Measurements from ENCODE around the gene EPB41L4A.

The EPB41L4A gene

DNA sequence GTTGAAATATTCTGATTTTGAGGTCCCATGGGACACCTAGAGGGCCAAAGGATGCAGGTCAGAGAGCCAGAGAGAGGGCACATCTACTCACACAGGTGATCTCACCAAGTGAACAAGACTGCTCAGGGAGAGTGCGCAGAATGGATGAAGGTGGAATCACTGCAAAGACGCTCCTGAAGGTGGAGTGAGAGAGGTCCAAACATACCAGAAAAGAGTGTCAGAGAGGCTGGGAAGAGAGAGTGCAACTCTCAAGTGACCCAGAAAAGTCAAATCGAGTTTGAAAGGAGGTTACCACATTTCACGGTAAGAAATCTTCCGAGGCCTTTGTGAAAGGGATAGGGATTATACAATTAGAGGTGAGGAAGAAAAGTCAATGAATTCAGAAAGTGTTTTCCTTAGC lies 173.4 kb downstream of the EPB41L4A start:
- Histone ChIP-seq H3K4me3 (no peak overlapping the region), H3K27ac (no peak overlapping the region)
- TF ChIP-seq, protein P1, sequence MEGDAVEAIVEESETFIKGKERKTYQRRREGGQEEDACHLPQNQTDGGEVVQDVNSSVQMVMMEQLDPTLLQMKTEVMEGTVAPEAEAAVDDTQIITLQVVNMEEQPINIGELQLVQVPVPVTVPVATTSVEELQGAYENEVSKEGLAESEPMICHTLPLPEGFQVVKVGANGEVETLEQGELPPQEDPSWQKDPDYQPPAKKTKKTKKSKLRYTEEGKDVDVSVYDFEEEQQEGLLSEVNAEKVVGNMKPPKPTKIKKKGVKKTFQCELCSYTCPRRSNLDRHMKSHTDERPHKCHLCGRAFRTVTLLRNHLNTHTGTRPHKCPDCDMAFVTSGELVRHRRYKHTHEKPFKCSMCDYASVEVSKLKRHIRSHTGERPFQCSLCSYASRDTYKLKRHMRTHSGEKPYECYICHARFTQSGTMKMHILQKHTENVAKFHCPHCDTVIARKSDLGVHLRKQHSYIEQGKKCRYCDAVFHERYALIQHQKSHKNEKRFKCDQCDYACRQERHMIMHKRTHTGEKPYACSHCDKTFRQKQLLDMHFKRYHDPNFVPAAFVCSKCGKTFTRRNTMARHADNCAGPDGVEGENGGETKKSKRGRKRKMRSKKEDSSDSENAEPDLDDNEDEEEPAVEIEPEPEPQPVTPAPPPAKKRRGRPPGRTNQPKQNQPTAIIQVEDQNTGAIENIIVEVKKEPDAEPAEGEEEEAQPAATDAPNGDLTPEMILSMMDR (IDR thresholded peaks at IDR 0.05): no peak
- DNase-seq (ENCODE audit: low spot score): no peak

DNA sequence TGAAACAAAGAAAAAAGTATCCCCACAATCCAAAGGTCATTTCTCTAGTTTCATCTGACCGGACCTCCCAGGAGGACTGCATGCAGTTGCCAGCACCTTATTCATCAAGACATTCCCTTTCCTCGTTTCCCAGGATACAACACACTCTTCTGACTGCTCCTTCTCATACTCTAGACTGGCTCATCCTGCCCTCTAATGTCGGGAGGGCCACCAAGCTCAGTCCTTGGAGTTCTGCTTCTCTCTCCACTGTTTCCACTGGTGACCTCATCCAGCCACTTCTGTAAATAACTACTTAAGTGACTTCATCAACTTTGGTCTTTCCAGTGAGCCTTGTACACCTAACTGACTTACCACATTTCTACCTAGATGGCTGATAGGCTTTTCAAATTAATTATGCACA lies 179.1 kb downstream of the EPB41L4A start:
- DNase-seq (ENCODE audit: low spot score): no peak
- H3K27ac ChIP-seq: no peak overlapping the region
- TF ChIP-seq, protein P1 (IDR thresholded peaks at IDR 0.05): no peak

DNA sequence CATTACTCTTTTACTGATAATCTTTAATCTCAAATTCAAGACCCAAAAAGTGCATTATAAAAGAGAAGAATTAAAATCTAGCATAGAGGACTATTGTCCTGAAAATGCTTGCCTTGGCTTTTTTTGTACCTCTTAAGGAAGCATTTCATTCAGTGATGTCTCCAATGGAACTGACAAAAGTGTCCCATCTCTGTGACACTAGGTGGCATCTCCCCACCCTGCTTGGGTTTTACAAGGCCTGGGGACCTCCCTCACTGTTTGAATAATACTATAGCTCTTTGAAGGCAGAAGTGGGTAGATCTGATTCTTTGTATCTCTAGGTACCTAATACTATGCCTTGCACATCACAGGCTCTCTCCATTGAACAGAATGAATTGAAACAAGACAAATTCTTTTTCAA lies 180.6 kb downstream of the EPB41L4A start:
- TF ChIP-seq, protein P1 (IDR thresholded peaks at IDR 0.05): no peak
- H3K27ac ChIP-seq: no peak overlapping the region
- H3K4me3 ChIP-seq: no peak overlapping the region
- DNase-seq (ENCODE audit: low spot score): no peak

More for the DNA sequence above, 179.1 kb downstream of the EPB41L4A start:
- H3K4me3 ChIP-seq: no peak overlapping the region

DNA sequence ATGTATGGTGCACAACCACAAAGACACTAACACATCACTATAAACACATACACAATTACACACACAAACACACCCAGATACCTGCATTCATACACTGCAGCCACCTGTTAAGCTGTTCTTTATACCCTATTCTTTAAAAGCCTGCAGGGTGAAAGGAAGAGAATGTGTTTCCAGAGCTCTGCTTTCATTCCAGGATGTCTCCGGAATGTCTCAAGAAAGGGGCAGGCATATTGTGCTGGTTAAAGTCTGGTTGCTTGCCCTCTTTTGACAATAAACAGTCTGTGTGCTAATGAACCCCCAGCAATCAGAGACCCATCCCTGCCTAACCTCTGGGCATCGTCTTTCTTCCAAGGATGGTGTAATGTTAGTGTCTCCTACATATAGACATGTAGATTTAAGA lies 181.6 kb downstream of the EPB41L4A start:
- Histone ChIP-seq H3K27ac (no peak overlapping the region), H3K4me3 (no peak overlapping the region)
- TF ChIP-seq, protein P1 (IDR thresholded peaks at IDR 0.05): no peak
- no peak for DNase-seq (ENCODE audit: low spot score)

DNA sequence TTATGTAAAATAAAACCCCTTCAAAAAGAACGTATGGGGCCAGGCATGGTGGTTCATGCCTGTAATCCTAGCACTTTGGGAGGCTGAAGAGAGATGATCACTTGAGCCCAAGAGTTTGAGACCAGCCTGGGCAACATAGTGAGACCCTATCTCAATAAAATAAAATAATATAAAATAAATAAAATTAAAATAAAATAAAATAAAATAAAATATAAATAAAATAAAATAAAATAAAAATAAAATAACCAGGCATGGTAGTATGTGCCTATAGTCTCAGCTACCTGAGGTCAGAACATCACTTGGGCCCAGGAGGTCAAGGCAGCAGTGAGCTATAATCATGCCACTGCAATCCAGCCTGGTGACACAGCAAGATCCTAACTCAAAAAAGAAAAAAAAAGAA lies 185.1 kb downstream of the EPB41L4A start:
- H3K27ac ChIP-seq: no peak overlapping the region
- no peak overlapping the region for H3K4me3 ChIP-seq
- no peak for DNase-seq (ENCODE audit: low spot score)
- TF ChIP-seq, protein P1 (IDR thresholded peaks at IDR 0.05): no peak

DNA sequence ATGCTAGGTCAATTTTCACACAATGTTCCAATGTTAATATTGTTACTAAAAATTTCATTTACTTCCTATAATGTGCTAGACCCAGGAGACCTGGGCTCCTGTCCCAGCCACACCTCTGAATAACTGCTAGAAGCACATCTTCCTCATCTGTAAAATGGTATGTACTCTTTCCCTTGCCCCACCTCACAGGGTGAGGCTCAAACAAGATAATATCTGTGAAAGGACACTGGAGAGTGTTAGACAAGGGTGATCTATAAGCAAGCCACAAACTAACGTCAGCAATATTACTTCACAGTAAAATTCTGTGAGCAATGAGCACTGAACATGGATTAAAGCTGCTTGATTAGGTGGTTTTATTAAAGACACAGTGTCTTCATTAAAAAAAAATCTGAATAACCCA lies 186.4 kb downstream of the EPB41L4A start:
- H3K4me3 ChIP-seq: no peak overlapping the region
- H3K27ac ChIP-seq: no peak overlapping the region
- DNase-seq (ENCODE audit: low spot score): no peak
- TF ChIP-seq, protein P1 (IDR thresholded peaks at IDR 0.05): no peak

DNA sequence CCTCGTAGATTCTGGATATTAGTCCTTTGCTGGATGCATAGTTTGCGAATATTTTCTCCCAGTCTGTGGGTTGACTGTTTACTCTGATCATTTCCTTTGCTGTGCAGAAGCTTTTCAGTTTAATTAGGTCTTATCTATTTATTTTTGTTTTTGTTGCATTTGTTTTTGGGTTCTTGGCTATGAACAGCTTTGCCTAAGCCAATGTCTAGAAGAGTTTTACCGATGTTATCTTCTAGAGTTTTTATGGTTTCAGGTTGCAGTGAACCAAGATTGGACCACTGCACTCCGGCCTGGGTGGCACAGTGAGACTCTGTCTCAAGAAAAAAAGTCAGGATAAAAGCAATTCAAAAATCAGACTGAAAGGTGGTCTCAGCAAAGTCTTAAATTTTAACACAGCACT lies 188.5 kb downstream of the EPB41L4A start:
- TF ChIP-seq, protein P1 (IDR thresholded peaks at IDR 0.05): no peak
- no peak for DNase-seq (ENCODE audit: low spot score)
- Histone ChIP-seq H3K4me3 (no peak overlapping the region), H3K27ac (no peak overlapping the region)

Data from coronary artery (tissue), 2 donors.